ENCODE data around the gene LRPAP1. TPM values are rescaled to one million over a fixed set of nuclear protein-coding genes. Genes with fewer than 3 reads are reported as not detected.

Gene LRPAP1
- total and polyA plus RNA-seq, 2 experiments from 2014 or later = 63.0 to 82.5 TPM

- ATAC-seq = peak; percentile 21; the same call in 2 of the 3 replicates
- peaks cover 17% of the 10 kb centered on the region for H3K27me3 ChIP-seq (ENCODE audit: insufficient read depth)
- H2AFZ ChIP-seq = no peak overlapping the region
- H3K27ac Mint-ChIP-seq = no peak overlapping the region
- no peaks in the 10 kb centered on the region for H3K9me3 Mint-ChIP-seq
- H3K4me3 ChIP-seq = no peak overlapping the region
- H3K4me2 ChIP-seq = no peak overlapping the region
- H3K4me1 Mint-ChIP-seq = peaks cover 3% of the 10 kb centered on the region; the same call in 1 of the 3 replicates
- DNase-seq (ENCODE audit: low spot score) = no peak
- H3K27ac ChIP-seq (ENCODE audit: low read depth) = no peak overlapping the region
- H3F3A ChIP-seq (replicated peaks; ENCODE audit: low read depth) = no peaks in the 10 kb centered on the region
- no peak for TF ChIP-seq POLR2AphosphoS5 (IDR thresholded peaks at IDR 0.05; ENCODE audit: low read depth)
- no peaks in the 10 kb centered on the region for H3K79me2 ChIP-seq (replicated peaks; ENCODE audit: insufficient read depth)
- H4K20me1 ChIP-seq (replicated peaks; ENCODE audit: insufficient read depth) = no peaks in the 10 kb centered on the region
- H3K9me2 ChIP-seq (ENCODE audit: insufficient read depth) = no peaks in the 10 kb centered on the region
- no peaks in the 10 kb centered on the region for H3K36me3 Mint-ChIP-seq (ENCODE audit: low read depth)
- H3K36me3 ChIP-seq (ENCODE audit: insufficient read depth) = no peaks in the 10 kb centered on the region
- H3K4me3 Mint-ChIP-seq = no peak overlapping the region
- H3K4me1 ChIP-seq (ENCODE audit: insufficient read depth) = no peaks in the 10 kb centered on the region
- H3K27me3 Mint-ChIP-seq (ENCODE audit: insufficient read depth, low read depth, poor library complexity) = peaks cover 47% of the 10 kb centered on the region
Measured at GRCh38 chr4:3473181-3473950, 58.9 kb downstream of the LRPAP1 start.

- no peak for DNase-seq (ENCODE audit: low spot score)
- H3K27ac Mint-ChIP-seq = no peak overlapping the region
- Histone ChIP-seq H3K4me1 (ENCODE audit: insufficient read depth) (no peaks in the 10 kb centered on the region), H3K79me2 (replicated peaks; ENCODE audit: insufficient read depth) (no peaks in the 10 kb centered on the region), H3K9me2 (ENCODE audit: insufficient read depth) (no peaks in the 10 kb centered on the region), H3K27ac (ENCODE audit: low read depth) (no peak overlapping the region), H4K20me1 (replicated peaks; ENCODE audit: insufficient read depth) (no peaks in the 10 kb centered on the region), H3K4me2 (no peak overlapping the region), H3F3A (replicated peaks; ENCODE audit: low read depth) (no peaks in the 10 kb centered on the region), H2AFZ (no peak overlapping the region), H3K36me3 (ENCODE audit: insufficient read depth) (no peaks in the 10 kb centered on the region), H3K4me3 (no peak overlapping the region), H3K27me3 (ENCODE audit: insufficient read depth) (peaks cover 17% of the 10 kb centered on the region)
- no peak overlapping the region for H3K4me3 Mint-ChIP-seq
- no peaks in the 10 kb centered on the region for H3K9me3 Mint-ChIP-seq
- ATAC-seq = no peak
- H3K27me3 Mint-ChIP-seq (ENCODE audit: insufficient read depth, low read depth, poor library complexity) = peaks cover 42% of the 10 kb centered on the region
- H3K36me3 Mint-ChIP-seq (ENCODE audit: low read depth) = no peaks in the 10 kb centered on the region
- H3K4me1 Mint-ChIP-seq = peaks cover 3% of the 10 kb centered on the region; the same call in 1 of the 3 replicates
- TF ChIP-seq STAT1 (IDR thresholded peaks at IDR 0.05; ENCODE audit: unreplicated experiment) (no peak), ZNF331 (CRISPR knock-in tag; IDR thresholded peaks at IDR 0.05; ENCODE audit: low read depth) (no peak), CREB1 (CRISPR knock-in tag; IDR thresholded peaks at IDR 0.05; ENCODE audit: low read depth) (no peak), JUNB (IDR thresholded peaks at IDR 0.05; ENCODE audit: unreplicated experiment) (no peak), EZH2phosphoT487 (IDR thresholded peaks at IDR 0.05; ENCODE audit: unreplicated experiment) (no peak), ZNF462 (CRISPR knock-in tag; IDR thresholded peaks at IDR 0.05) (no peak), ZNF114 (CRISPR knock-in tag; IDR thresholded peaks at IDR 0.05) (no peak), POLR2AphosphoS5 (IDR thresholded peaks at IDR 0.05; ENCODE audit: low read depth) (no peak), EZH2 (IDR thresholded peaks at IDR 0.05; ENCODE audit: low read depth, unreplicated experiment) (no peak)
- TF ChIP-seq, protein P1, sequence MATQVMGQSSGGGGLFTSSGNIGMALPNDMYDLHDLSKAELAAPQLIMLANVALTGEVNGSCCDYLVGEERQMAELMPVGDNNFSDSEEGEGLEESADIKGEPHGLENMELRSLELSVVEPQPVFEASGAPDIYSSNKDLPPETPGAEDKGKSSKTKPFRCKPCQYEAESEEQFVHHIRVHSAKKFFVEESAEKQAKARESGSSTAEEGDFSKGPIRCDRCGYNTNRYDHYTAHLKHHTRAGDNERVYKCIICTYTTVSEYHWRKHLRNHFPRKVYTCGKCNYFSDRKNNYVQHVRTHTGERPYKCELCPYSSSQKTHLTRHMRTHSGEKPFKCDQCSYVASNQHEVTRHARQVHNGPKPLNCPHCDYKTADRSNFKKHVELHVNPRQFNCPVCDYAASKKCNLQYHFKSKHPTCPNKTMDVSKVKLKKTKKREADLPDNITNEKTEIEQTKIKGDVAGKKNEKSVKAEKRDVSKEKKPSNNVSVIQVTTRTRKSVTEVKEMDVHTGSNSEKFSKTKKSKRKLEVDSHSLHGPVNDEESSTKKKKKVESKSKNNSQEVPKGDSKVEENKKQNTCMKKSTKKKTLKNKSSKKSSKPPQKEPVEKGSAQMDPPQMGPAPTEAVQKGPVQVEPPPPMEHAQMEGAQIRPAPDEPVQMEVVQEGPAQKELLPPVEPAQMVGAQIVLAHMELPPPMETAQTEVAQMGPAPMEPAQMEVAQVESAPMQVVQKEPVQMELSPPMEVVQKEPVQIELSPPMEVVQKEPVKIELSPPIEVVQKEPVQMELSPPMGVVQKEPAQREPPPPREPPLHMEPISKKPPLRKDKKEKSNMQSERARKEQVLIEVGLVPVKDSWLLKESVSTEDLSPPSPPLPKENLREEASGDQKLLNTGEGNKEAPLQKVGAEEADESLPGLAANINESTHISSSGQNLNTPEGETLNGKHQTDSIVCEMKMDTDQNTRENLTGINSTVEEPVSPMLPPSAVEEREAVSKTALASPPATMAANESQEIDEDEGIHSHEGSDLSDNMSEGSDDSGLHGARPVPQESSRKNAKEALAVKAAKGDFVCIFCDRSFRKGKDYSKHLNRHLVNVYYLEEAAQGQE (IDR thresholded peaks at IDR 0.05; ENCODE audit: unreplicated experiment) = no peak
Measured at GRCh38 chr4:3472411-3473141, 59.6 kb downstream of the LRPAP1 start.
